Adipocyte (in vitro differentiated cells): ENCODE results near the gene POLA2.
"Not testable (repeated sequence)": the region's sequence is repeated elsewhere in the genome, so short reads cannot be mapped to it uniquely, and the experiment has no call there.

Experiments
- DNase-seq: peaks from one replicate; pipeline ENCODE4 v3.0.0-alpha.2; 2015; ENCODE audit warnings: low read depth
- H3K27me3 ChIP-seq: replicated peaks from 2 replicates; pipeline ENCODE4 v1.7.0; 2013; ENCODE audit warnings: mild to moderate bottlenecking, low read length, moderate library complexity; ENCODE audit not compliant: control insufficient read depth, insufficient read depth
- H3K36me3 ChIP-seq: 2 replicates; pipeline ENCODE4 v1.7.0; 2013; ENCODE audit warnings: low read length, mild to moderate bottlenecking, moderate library complexity; ENCODE audit not compliant: control insufficient read depth, insufficient read depth, severe bottlenecking
- H3K4me1 ChIP-seq: 2 replicates; pipeline ENCODE4 v1.7.0; 2013; ENCODE audit warnings: mild to moderate bottlenecking, low read length, moderate library complexity; ENCODE audit not compliant: control insufficient read depth, insufficient read depth
- H3K4me3 ChIP-seq: 2 replicates; pipeline ENCODE4 v1.7.0; 2013; ENCODE audit warnings: mild to moderate bottlenecking, low read length, moderate library complexity
- H3K9ac ChIP-seq: 2 replicates; pipeline ENCODE4 v1.7.0; 2013; ENCODE audit warnings: mild to moderate bottlenecking, low read length, moderate library complexity
- H3K9me3 ChIP-seq: 2 replicates; pipeline ENCODE4 v1.7.0; 2013; ENCODE audit warnings: mild to moderate bottlenecking, low read length, moderate library complexity; ENCODE audit not compliant: control insufficient read depth

Gene POLA2

DNA sequence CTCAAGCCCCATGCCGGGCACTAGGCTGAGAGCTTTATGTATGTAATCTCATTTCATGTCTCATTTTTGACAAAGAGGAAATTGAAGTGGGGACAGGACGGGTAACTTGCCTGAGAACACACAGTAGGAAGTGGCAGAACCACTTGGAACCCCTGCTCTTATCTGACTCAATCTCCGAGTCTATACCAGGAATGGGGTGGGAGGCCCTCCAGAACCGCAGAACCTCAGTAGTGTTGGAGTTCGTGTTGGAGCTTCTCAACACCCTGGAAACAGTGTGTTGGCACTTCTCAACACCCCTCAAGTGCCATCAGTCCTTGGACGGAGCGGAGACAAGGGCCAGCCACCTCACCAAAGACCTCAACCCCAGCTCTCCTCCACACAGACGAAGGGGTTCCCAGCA is 38.8 kb upstream of the POLA2 start:
- Histone ChIP-seq H3K9me3 (no peaks in the 10 kb centered on the region), H3K36me3 (no peaks in the 10 kb centered on the region), H3K9ac (no peak overlapping the region), H3K4me3 (no peak overlapping the region), H3K4me1 (peaks cover 22% of the 10 kb centered on the region), H3K27me3 (no peaks in the 10 kb centered on the region)
- DNase-seq: no peak

DNA sequence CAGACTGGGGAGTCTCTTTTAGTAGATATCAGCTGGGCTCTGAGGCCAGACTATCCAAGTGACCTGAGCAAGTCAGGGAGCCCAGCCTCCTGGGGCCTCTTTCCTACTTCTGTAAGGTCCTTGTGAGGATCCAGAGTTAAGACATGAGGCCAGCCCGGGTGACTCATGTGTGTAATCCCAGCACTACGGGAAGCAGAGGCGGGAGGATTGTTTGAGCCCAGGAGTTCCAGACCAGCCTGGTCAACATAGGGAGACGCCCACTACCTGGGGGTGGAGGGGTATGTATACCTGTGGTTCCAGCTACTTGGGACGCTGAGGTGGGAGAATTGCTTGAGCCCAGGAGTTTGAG is 36.9 kb upstream of the POLA2 start:
- no peaks in the 10 kb centered on the region for H3K9me3 ChIP-seq
- no peaks in the 10 kb centered on the region for H3K27me3 ChIP-seq
- peak overlapping the region; percentile 75 for H3K4me3 ChIP-seq
- DNase-seq: peak; percentile 80
- peaks cover 15% of the 10 kb centered on the region for H3K4me1 ChIP-seq
- H3K36me3 ChIP-seq: no peaks in the 10 kb centered on the region
- H3K9ac ChIP-seq: peak overlapping the region; percentile 75

DNA sequence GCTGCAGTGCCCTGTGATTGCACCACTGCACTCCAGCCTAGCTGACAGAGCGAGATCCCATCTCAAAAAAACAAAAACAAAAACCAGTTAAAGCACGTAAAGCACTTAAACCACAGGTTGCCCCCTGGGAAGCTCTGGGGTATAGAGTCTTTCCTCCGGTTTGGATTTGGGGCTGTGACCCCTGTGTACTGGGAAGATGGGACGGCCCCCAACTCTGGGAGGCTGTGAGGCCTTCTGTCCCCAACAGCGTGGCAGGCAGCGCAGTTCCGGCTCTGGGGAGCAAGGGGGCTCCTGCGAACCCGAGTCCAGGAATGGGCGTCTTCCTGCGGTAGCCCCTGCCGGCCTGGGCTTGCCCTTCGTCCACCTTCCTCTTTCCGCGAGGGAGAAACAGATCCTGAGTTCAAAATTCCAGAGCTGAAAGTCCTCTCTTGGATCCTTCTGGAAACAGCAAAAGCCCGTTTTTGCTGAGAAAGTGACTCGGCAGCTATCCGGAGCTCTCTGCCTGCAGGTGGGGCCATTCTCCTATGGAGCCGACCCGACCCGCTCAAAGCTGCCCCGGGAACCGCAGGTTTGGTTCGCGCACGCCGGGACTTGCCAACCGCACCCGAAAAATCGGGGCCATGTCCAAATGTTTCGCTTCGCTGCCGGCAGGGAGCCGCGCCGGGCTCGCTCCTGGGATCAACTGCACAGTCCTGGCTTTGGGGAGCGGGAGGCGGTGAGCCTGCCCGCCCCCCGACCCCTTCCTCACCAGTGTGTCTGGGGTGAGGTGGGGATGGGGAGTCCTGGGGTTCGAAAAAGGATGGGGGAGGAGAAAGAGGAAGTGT is 36.3 kb upstream of the POLA2 start:
- peak; percentile 70 for DNase-seq
- no peaks in the 10 kb centered on the region for H3K27me3 ChIP-seq
- peaks cover 14% of the 10 kb centered on the region for H3K4me1 ChIP-seq
- H3K9ac ChIP-seq: peak overlapping the region; percentile 75
- no peaks in the 10 kb centered on the region for H3K36me3 ChIP-seq
- H3K4me3 ChIP-seq: peak overlapping the region; percentile 75
- no peaks in the 10 kb centered on the region for H3K9me3 ChIP-seq

GRCh38 chr11:65226103-65226442 is 35.7 kb upstream of the POLA2 start:
- H3K9ac ChIP-seq: peak overlapping the region; percentile 75
- H3K4me1 ChIP-seq: peaks cover 14% of the 10 kb centered on the region
- no peaks in the 10 kb centered on the region for H3K36me3 ChIP-seq
- no peaks in the 10 kb centered on the region for H3K9me3 ChIP-seq
- no peaks in the 10 kb centered on the region for H3K27me3 ChIP-seq
- H3K4me3 ChIP-seq: peak overlapping the region; percentile 75
- DNase-seq: no peak

- Histone ChIP-seq H3K27me3 (no peaks in the 10 kb centered on the region), H3K4me1 (peaks cover 14% of the 10 kb centered on the region), H3K36me3 (no peaks in the 10 kb centered on the region), H3K4me3 (no peak overlapping the region), H3K9ac (no peak overlapping the region), H3K9me3 (no peaks in the 10 kb centered on the region)
- no peak for DNase-seq
These were observed 33.9 kb upstream of the POLA2 start for GRCh38 chr11:65227879-65228278.

GRCh38 chr11:65236194-65237059 is 25.3 kb upstream of the POLA2 start:
- Histone ChIP-seq H3K9me3 (no peaks in the 10 kb centered on the region), H3K4me1 (no peaks in the 10 kb centered on the region), H3K4me3 (no peak overlapping the region), H3K9ac (no peak overlapping the region), H3K36me3 (no peaks in the 10 kb centered on the region), H3K27me3 (peaks cover 7% of the 10 kb centered on the region)
- DNase-seq: no peak

DNA sequence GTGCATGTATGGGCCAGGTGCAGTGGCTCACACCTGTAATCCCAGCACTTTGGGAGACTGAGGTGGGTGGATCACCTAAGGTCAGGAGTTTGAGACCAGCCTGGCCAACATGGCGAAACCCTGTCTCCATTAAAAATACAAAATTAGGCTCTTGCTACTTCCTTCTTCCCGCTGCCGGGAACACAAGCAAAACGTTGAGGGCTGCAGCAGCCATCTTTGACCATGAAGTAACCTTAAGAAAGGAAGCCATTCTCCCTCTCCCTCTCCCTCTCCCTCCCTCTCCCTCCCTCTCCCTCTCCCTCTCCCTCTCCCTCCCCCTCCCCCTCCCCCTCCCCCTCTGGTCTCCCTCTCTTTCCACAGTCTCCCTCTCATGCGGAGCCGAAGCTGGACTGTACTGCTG is 23.5 kb upstream of the POLA2 start:
- H3K4me1 ChIP-seq, H3K9me3 ChIP-seq, H3K4me3 ChIP-seq, DNase-seq, H3K9ac ChIP-seq, H3K36me3 ChIP-seq: not testable (repeated sequence)
- peaks cover 18% of the 10 kb centered on the region for H3K27me3 ChIP-seq

DNA sequence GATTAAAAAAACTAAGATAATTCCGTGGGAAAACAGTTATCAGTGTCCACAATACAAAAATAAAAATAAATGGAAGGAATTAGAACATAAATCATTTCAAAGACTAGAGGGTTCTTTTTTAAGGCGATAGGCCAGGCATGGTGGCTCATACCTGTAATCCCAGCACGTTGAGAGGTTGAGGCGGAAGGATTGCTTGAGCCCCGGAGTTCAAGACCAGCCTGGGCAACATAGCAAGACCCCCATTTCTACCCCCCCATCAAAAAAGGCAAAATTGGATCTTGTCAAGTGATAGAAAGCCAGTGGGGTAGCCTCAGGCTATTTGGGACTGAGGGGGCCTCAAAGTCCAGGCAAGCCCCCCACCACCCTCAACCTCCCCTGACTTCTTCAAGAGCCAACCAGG is 20.6 kb upstream of the POLA2 start:
- no peaks in the 10 kb centered on the region for H3K4me1 ChIP-seq
- no peak for DNase-seq
- no peaks in the 10 kb centered on the region for H3K36me3 ChIP-seq
- no peak overlapping the region for H3K9ac ChIP-seq
- no peaks in the 10 kb centered on the region for H3K9me3 ChIP-seq
- no peak overlapping the region for H3K4me3 ChIP-seq
- peaks cover 18% of the 10 kb centered on the region for H3K27me3 ChIP-seq

- Histone ChIP-seq H3K4me3 (no peak overlapping the region), H3K9me3 (no peaks in the 10 kb centered on the region), H3K4me1 (no peaks in the 10 kb centered on the region), H3K27me3 (peaks cover 18% of the 10 kb centered on the region), H3K9ac (no peak overlapping the region), H3K36me3 (no peaks in the 10 kb centered on the region)
- no peak for DNase-seq
These were observed 20.1 kb upstream of the POLA2 start for GRCh38 chr11:65241692-65242091.

GRCh38 chr11:65242389-65242788 is 19.4 kb upstream of the POLA2 start:
- peaks cover 13% of the 10 kb centered on the region for H3K27me3 ChIP-seq
- no peaks in the 10 kb centered on the region for H3K36me3 ChIP-seq
- no peak for DNase-seq
- no peaks in the 10 kb centered on the region for H3K4me1 ChIP-seq
- no peaks in the 10 kb centered on the region for H3K9me3 ChIP-seq
- H3K9ac ChIP-seq: no peak overlapping the region
- H3K4me3 ChIP-seq: no peak overlapping the region

GRCh38 chr11:65243797-65244196 is 18.0 kb upstream of the POLA2 start:
- no peak for DNase-seq
- no peaks in the 10 kb centered on the region for H3K36me3 ChIP-seq
- H3K9me3 ChIP-seq: no peaks in the 10 kb centered on the region
- H3K27me3 ChIP-seq: peaks cover 17% of the 10 kb centered on the region
- H3K9ac ChIP-seq: no peak overlapping the region
- no peaks in the 10 kb centered on the region for H3K4me1 ChIP-seq
- no peak overlapping the region for H3K4me3 ChIP-seq
